Kidney epithelial cell (primary cell): Measurements from ENCODE around the gene SPRN. TPM values are rescaled to one million over a fixed set of nuclear protein-coding genes. Genes with fewer than 3 reads are reported as not detected.

Experiments
- DNase-seq: peaks from one replicate; pipeline ENCODE4 v3.0.0-alpha.2; 2010; ENCODE audit warnings: low read depth
- H3K27me3 ChIP-seq: 2 replicates; pipeline ENCODE4 v1.6.0; 2011; ENCODE audit warnings: low read length; ENCODE audit not compliant: control insufficient read depth, insufficient read depth
- H3K36me3 ChIP-seq: 2 replicates; pipeline ENCODE4 v1.5.1; 2011; ENCODE audit warnings: low read length; ENCODE audit not compliant: control insufficient read depth, insufficient read depth
- H3K4me3 ChIP-seq: 2 replicates; pipeline ENCODE4 v1.5.1; 2011; ENCODE audit warnings: low read depth, mild to moderate bottlenecking, control low read depth, low read length
- total RNA-seq: library from RNA; depleted of rRNA; stranded (reverse); fragments of >200 nt; gene quantifications from 2 replicates; pipeline ENCODE4 v1.2.3, GENCODE V29; 2015
- TF ChIP-seq, protein P1 (sequence below): IDR thresholded peaks from 2 replicates; pipeline ENCODE4 v1.5.1; 2011; ENCODE audit warnings: mild to moderate bottlenecking, moderate library complexity, low read length, control low read depth, inconsistent platforms; ENCODE audit not compliant: insufficient read depth, poor library complexity, severe bottlenecking

Gene SPRN
- total RNA-seq, 1 donor from 2014 or later, result 2.1 TPM

DNA sequence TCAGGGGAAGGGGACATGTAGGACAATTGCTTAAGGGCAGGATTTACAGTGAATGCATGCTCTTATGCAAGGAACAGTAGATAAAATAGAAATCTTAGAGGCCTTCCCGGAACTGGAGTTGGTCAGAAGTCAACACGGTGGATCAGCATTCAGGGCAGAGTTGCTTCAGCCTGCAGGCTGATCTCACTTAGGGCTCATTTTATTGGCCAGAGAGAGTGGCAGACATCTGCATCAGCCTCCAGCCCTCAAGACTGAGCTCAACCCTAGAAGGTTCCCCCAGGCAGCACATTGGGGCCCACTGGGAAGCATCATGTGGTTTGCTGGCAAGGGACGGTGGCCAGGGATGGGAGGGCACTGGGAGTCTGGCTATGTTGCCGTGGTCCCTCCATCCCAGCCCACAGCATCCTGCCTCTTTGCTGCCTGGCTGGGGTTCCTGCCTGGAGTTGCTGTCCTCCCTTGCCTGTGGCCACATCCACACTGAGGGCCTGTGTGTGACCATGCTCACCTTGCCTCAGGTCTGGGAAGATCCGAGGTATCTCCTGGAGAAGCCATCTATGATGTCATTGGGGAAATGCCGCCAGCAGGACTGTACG, 42.4 kb upstream of the SPRN start:
- TF ChIP-seq, protein P1, sequence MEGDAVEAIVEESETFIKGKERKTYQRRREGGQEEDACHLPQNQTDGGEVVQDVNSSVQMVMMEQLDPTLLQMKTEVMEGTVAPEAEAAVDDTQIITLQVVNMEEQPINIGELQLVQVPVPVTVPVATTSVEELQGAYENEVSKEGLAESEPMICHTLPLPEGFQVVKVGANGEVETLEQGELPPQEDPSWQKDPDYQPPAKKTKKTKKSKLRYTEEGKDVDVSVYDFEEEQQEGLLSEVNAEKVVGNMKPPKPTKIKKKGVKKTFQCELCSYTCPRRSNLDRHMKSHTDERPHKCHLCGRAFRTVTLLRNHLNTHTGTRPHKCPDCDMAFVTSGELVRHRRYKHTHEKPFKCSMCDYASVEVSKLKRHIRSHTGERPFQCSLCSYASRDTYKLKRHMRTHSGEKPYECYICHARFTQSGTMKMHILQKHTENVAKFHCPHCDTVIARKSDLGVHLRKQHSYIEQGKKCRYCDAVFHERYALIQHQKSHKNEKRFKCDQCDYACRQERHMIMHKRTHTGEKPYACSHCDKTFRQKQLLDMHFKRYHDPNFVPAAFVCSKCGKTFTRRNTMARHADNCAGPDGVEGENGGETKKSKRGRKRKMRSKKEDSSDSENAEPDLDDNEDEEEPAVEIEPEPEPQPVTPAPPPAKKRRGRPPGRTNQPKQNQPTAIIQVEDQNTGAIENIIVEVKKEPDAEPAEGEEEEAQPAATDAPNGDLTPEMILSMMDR, result no peak
- no peaks in the 10 kb centered on the region for H3K36me3 ChIP-seq
- peaks cover 6% of the 10 kb centered on the region for H3K27me3 ChIP-seq
- no peak overlapping the region for H3K4me3 ChIP-seq
- DNase-seq, result no peak

DNA sequence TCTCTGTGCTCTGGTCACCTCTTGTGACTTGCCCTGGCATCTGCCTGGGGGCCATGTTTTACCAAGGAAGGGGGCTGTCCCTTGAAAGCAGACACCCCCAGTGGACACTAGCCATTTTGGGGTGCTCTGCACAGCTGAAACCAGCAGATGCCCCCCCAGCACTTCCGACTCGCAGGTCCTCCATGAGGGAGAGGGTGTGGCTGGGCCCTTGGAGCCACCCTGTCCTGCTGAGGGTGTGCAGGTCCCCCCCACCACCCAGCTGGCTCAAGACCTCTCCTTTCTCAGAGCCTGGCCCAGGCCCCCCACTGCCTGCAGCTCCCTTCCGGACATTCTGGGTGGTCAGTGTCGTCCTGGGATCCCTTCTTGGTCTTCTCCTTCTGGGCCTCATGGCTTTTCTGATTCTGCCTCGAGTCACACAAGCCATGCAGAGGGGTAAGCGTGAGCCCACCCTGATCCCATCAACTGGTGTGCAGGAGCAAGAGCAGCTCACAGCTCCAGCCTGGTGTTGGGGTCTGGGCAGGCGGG, 41.6 kb upstream of the SPRN start:
- DNase-seq, result no peak
- peaks cover 6% of the 10 kb centered on the region for H3K27me3 ChIP-seq
- no peak overlapping the region for H3K4me3 ChIP-seq
- H3K36me3 ChIP-seq, result no peaks in the 10 kb centered on the region
- TF ChIP-seq, protein P1, result no peak

DNA sequence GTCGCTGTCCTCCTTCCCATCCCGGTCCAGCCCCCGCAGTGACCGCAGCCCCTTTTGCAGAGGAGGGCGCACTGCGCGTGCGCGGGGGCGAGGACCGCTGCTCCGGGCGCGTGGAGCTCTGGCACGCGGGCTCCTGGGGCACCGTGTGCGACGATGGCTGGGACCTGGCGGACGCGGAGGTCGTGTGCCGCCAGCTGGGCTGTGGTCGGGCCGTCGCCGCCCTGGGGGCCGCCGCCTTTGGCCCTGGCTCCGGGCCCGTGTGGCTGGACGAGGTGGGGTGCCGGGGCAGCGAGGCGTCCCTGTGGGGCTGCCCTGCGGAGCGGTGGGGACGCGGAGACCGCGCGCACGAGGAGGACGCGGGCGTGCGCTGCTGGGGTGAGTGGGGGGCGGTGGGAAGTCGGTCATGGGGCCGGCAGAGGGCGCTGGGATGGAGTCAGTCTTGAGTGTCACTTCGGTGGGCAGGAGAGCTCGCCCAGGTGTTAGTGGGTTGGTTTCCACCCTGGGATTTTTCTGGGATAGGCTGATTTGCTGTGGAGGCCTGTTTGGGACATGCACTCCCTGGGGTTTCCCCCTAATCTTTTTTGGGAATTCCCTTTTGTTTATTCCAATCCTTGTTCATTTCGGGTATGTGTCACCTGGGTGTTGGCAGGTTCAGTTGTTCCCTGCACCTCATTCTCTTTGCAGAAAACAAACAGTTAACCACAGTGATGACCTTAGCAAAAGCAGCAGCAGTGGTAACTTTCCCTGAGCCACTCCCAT, 40.9 kb upstream of the SPRN start:
- Histone ChIP-seq H3K36me3 (no peaks in the 10 kb centered on the region), H3K27me3 (peaks cover 6% of the 10 kb centered on the region), H3K4me3 (no peak overlapping the region)
- DNase-seq, result no peak
- TF ChIP-seq, protein P1, result no peak

DNA sequence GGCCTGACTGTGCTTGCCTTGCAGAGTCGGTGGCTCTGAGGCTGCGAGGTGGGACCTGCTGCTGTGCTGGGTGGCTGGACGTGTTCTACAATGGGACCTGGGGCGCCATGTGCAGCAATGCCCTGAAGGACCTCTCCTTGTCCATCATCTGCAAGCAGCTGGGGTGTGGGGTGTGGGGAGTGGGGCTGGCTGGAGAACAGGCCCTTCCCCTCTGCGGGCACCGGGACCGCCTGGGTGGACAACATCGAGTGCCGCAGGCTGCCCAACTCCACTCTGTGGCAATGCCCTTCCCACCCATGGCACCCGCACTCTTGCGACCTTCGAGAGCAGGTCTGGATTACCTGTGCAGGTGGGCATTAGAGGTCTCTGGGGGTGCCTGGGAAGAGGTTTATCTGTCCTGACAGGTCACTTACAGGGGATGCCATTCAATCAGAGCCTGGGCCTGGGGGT, 40.2 kb upstream of the SPRN start:
- Histone ChIP-seq H3K27me3 (peaks cover 6% of the 10 kb centered on the region), H3K36me3 (no peaks in the 10 kb centered on the region), H3K4me3 (no peak overlapping the region)
- no peak for DNase-seq
- TF ChIP-seq, protein P1, result no peak

DNA sequence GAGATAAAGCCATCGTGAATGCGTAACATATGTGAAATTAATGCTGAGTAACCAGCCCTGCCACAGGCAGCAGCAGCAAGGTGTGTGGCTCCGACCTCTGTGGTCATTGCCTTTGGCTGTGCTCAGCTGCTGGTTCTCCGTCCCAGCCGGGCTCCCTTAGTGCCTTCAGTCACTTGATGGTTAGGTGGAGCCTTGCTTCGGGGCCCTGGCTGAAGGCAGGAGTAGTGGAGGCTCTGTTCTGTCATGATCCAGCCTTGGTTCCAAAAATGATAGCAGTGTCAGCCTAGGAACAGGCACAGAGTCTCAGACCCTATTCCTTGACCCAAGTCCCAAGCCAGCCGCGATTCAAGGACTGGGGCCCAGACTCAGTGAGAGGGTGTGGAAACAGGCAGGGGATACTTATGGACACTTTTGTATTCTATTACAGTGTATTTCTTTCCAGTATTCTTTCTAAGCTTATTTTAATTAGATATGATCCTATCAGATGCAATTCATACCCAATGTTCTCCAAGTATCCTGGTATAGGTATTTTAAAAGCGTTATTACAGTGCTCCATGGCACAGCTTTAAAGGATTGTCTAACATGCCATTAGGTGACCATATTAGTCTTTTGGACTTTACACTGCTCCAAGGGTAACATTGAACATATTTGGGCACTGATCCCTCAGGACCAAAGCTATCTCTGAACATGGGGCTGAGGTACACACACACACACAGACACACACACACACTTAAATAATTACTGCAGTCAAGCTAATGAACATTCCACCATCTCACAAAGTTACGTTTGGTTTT, 38.3 kb upstream of the SPRN start:
- TF ChIP-seq, protein P1, result no peak
- Histone ChIP-seq H3K36me3 (no peaks in the 10 kb centered on the region), H3K4me3 (no peak overlapping the region), H3K27me3 (peaks cover 6% of the 10 kb centered on the region)
- DNase-seq, result no peak
